ENCODE measurements around the gene TRAP1.

DNA sequence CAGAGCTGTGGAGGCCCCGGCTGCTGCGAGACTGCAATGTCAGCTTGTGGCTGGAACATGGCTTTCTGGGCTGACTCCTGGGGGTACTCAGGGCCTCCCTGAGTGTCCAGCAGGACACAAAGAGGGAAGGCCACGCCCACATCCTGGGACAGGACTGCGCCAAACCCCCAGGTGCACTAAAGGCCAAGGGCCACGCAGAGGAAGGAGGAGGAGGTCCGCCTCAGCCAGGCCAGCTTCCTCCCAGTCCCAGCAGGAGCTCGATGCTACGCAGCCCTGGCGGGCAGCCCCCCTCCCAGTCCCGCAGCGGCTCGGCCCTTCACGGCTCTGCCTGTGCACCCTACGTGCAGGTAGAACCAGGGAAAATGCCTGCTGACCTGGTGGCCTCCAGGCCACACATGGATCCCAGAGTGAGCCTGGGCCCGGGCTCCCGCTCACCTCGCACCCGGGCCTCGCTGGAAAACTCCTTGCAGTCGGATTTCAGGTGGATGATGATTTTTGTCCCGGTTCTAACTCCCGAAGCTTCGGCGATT lies 41.7 kb downstream of the TRAP1 start:
- TF ChIP-seq, protein P1, sequence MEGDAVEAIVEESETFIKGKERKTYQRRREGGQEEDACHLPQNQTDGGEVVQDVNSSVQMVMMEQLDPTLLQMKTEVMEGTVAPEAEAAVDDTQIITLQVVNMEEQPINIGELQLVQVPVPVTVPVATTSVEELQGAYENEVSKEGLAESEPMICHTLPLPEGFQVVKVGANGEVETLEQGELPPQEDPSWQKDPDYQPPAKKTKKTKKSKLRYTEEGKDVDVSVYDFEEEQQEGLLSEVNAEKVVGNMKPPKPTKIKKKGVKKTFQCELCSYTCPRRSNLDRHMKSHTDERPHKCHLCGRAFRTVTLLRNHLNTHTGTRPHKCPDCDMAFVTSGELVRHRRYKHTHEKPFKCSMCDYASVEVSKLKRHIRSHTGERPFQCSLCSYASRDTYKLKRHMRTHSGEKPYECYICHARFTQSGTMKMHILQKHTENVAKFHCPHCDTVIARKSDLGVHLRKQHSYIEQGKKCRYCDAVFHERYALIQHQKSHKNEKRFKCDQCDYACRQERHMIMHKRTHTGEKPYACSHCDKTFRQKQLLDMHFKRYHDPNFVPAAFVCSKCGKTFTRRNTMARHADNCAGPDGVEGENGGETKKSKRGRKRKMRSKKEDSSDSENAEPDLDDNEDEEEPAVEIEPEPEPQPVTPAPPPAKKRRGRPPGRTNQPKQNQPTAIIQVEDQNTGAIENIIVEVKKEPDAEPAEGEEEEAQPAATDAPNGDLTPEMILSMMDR (IDR thresholded peaks at IDR 0.05), result no peak
- TF ChIP-seq POLR2AphosphoS5 (IDR thresholded peaks at IDR 0.05), result no peak
